G401 (cell line): ENCODE results near the gene TRANK1. TPM values are rescaled to one million over a fixed set of nuclear protein-coding genes. Genes with fewer than 3 reads are reported as not detected.
"Not testable (repeated sequence)": the region's sequence is repeated elsewhere in the genome, so short reads cannot be mapped to it uniquely, and the experiment has no call there.

Experiments
- DNase-seq: peaks from one replicate; pipeline ENCODE4 v3.0.0-alpha.2; 2015; ENCODE audit warnings: low spot score
- in situ Hi-C: cut with HindIII; loops from 2 replicates; pipeline ENCODE4 v1.10.0; 2016; ENCODE audit warnings: low sequenced_read_pairs, mixed read lengths
- total RNA-seq: library from RNA; depleted of rRNA; stranded (reverse); fragments of >200 nt; shearing (Covaris generic); gene quantifications from 2 replicates; pipeline ENCODE4 v1.2.3, GENCODE V29; 2014; rRNA removed

The TRANK1 gene
- 0.18 and 0.44 TPM in 2 replicates for total RNA-seq

- in situ Hi-C loops, result no loop called here
- peak; percentile 81 for DNase-seq
Measured at GRCh38 chr3:36944641-36945270, at the start of gene TRANK1. Gene TRANK1, minus strand, starts transcription at chr3:36945054. Its CDS starts 245 bp downstream, at chr3:36944809.

GRCh38 chr3:36993326-36994283 is 48.8 kb upstream of the TRANK1 start, which contains the start of gene MLH1:
Gene MLH1, plus strand, starts transcription at chr3:36993518. Its CDS starts 30 bp downstream, at chr3:36993548.
- in situ Hi-C loops, result no loop called here
- DNase-seq, result peak; percentile 92

GRCh38 chr3:36992806-36993325 is 48.0 kb upstream of the TRANK1 start, which contains the start of gene EPM2AIP1:
Gene EPM2AIP1, minus strand, starts transcription at chr3:36993131. Its CDS starts 54 bp downstream, at chr3:36993077.
- in situ Hi-C loops, result no loop called here
- peak; percentile 100 for DNase-seq

GRCh38 chr3:36991923-36992805 is 47.3 kb upstream of the TRANK1 start:
- DNase-seq, result no peak
- in situ Hi-C loops, result no loop called here

GRCh38 chr3:36991147-36991546 is 46.3 kb upstream of the TRANK1 start:
- in situ Hi-C loops, result no loop called here
- DNase-seq, result no peak

- DNase-seq, result no peak
- in situ Hi-C loops, result no loop called here
Measured at GRCh38 chr3:36989568-36989967, 44.7 kb upstream of the TRANK1 start.

GRCh38 chr3:36989005-36989404 is 44.2 kb upstream of the TRANK1 start:
- DNase-seq, result no peak
- in situ Hi-C loops, result no loop called here

GRCh38 chr3:36988356-36988755 is 43.5 kb upstream of the TRANK1 start:
- DNase-seq, result no peak
- in situ Hi-C loops, result no loop called here

GRCh38 chr3:36981006-36981405 is 36.2 kb upstream of the TRANK1 start:
- in situ Hi-C loops, result no loop called here
- DNase-seq, result no peak

- no peak for DNase-seq
- in situ Hi-C loops, result no loop called here
Measured at GRCh38 chr3:36973139-36973538, 28.3 kb upstream of the TRANK1 start.

GRCh38 chr3:36972163-36972562 is 27.3 kb upstream of the TRANK1 start:
- in situ Hi-C loops, result no loop called here
- DNase-seq, result no peak

GRCh38 chr3:36969540-36970432 is 24.9 kb upstream of the TRANK1 start:
- in situ Hi-C loops, result no loop called here
- no peak for DNase-seq

GRCh38 chr3:36969085-36969484 is 24.2 kb upstream of the TRANK1 start:
- DNase-seq, result no peak
- in situ Hi-C loops, result no loop called here

GRCh38 chr3:36965440-36965839 is 20.6 kb upstream of the TRANK1 start:
- in situ Hi-C loops, result no loop called here
- DNase-seq, result no peak

- DNase-seq, result no peak
- in situ Hi-C loops, result no loop called here
Measured at GRCh38 chr3:36964817-36965216, 20.0 kb upstream of the TRANK1 start.

- no peak for DNase-seq
- in situ Hi-C loops, result no loop called here
Measured at GRCh38 chr3:36964331-36964730, 19.5 kb upstream of the TRANK1 start.

GRCh38 chr3:36963008-36963407 is 18.2 kb upstream of the TRANK1 start:
- DNase-seq, in situ Hi-C loops: not testable (repeated sequence)

GRCh38 chr3:36960502-36960901 is 15.6 kb upstream of the TRANK1 start:
- in situ Hi-C loops, result no loop called here
- DNase-seq, result no peak
